HepG2 (cell line): ENCODE results near the gene SNRPN. TPM values are rescaled to one million over a fixed set of nuclear protein-coding genes. Genes with fewer than 3 reads are reported as not detected.

Source experiments
- SIN3B ChIP-seq: fragments of 150-350 bp; IDR thresholded peaks from 2 replicates; pipeline ENCODE4 v1.6.1; 2014; ENCODE audit warnings: low read length
- ZNF275 ChIP-seq: sonication (generic); formaldehyde crosslinking; IDR thresholded peaks from 2 replicates; pipeline ENCODE4 v1.8.0; 2022; ENCODE audit warnings: missing genetic modification reagents, mild to moderate bottlenecking, inconsistent platforms, borderline replicate concordance
- polyA plus RNA-seq, 8 experiments: library from polyadenylated mRNA; depleted of rRNA in 3 of 8; stranded (reverse) in 7 of 8; unstranded in 1 of 8; fragments of >200 nt; fragmentation: Illumina TruSeq in 4 of 8; extraction: Trizol in 4 of 8; gene quantifications; 2 replicates each; pipeline versions ENCODE4 v1.2.1 to v1.2.3, GENCODE V29; 2011 to 2016; ENCODE audit warnings: low read depth in 4 of 8, missing spikeins in 1 of 8, mixed read lengths in 1 of 8; ENCODE audit not compliant: insufficient read depth in 1 of 8
- total RNA-seq, 5 experiments: library from RNA; depleted of rRNA; stranded (reverse); fragments of >200 nt; fragmentation: Illumina TruSeq; extraction: Trizol; gene quantifications; 2 replicates each; pipeline ENCODE4 v1.2.3, GENCODE V29; 2016; ENCODE audit warnings: low read depth in 1 of 5
- TF ChIP-seq, protein P1 (sequence below): sonication (generic); formaldehyde crosslinking; IDR thresholded peaks from 2 replicates; pipeline ENCODE4 v1.4.0; 2020; ENCODE audit warnings: missing genetic modification reagents
- TF ChIP-seq, protein P2 (sequence below), 2 experiments: fragments of 450-650 bp in 1 of 2; sonication (generic) in 1 of 2; formaldehyde crosslinking in 1 of 2; IDR thresholded peaks; 2 replicates each; pipeline versions ENCODE4 v1.6.1 to v1.8.0; 2016 to 2022; ENCODE audit warnings: antibody characterized with exemption in 1 of 2, mild to moderate bottlenecking in 1 of 2, missing genetic modification reagents in 1 of 2

SNRPN gene
- total and polyA plus RNA-seq, 2 of the 13 experiments (the other 11 are each of a cell fraction or from before 2014, with no cell fraction given) = 133 to 212 TPM

- TF ChIP-seq, protein P1, sequence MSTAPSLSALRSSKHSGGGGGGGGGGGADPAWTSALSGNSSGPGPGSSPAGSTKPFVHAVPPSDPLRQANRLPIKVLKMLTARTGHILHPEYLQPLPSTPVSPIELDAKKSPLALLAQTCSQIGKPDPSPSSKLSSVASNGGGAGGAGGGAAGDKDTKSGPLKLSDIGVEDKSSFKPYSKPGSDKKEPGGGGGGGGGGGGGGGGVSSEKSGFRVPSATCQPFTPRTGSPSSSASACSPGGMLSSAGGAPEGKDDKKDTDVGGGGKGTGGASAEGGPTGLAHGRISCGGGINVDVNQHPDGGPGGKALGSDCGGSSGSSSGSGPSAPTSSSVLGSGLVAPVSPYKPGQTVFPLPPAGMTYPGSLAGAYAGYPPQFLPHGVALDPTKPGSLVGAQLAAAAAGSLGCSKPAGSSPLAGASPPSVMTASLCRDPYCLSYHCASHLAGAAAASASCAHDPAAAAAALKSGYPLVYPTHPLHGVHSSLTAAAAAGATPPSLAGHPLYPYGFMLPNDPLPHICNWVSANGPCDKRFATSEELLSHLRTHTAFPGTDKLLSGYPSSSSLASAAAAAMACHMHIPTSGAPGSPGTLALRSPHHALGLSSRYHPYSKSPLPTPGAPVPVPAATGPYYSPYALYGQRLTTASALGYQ = no peak
- TF ChIP-seq, protein P2, sequence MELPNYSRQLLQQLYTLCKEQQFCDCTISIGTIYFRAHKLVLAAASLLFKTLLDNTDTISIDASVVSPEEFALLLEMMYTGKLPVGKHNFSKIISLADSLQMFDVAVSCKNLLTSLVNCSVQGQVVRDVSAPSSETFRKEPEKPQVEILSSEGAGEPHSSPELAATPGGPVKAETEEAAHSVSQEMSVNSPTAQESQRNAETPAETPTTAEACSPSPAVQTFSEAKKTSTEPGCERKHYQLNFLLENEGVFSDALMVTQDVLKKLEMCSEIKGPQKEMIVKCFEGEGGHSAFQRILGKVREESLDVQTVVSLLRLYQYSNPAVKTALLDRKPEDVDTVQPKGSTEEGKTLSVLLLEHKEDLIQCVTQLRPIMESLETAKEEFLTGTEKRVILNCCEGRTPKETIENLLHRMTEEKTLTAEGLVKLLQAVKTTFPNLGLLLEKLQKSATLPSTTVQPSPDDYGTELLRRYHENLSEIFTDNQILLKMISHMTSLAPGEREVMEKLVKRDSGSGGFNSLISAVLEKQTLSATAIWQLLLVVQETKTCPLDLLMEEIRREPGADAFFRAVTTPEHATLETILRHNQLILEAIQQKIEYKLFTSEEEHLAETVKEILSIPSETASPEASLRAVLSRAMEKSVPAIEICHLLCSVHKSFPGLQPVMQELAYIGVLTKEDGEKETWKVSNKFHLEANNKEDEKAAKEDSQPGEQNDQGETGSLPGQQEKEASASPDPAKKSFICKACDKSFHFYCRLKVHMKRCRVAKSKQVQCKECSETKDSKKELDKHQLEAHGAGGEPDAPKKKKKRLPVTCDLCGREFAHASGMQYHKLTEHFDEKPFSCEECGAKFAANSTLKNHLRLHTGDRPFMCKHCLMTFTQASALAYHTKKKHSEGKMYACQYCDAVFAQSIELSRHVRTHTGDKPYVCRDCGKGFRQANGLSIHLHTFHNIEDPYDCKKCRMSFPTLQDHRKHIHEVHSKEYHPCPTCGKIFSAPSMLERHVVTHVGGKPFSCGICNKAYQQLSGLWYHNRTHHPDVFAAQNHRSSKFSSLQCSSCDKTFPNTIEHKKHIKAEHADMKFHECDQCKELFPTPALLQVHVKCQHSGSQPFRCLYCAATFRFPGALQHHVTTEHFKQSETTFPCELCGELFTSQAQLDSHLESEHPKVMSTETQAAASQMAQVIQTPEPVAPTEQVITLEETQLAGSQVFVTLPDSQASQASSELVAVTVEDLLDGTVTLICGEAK (IDR thresholded peaks at IDR 0.05) = no peak
- TF ChIP-seq, protein P2 (CRISPR knock-in tag; IDR thresholded peaks at IDR 0.05) = no peak
- TF ChIP-seq ZNF275 (no peak), SIN3B (no peak)
Observed at GRCh38 chr15:24957691-24958090, 2.9 kb downstream of the SNRPN start (continued).
